ENCODE data around the gene PDZK1IP1.

Gene PDZK1IP1

GRCh38 chr1:47179988-47180563 lies 9.8 kb downstream of the PDZK1IP1 start:
- TF ChIP-seq CTCF (IDR thresholded peaks at IDR 0.05; ENCODE audit: control insufficient read depth, extremely low read depth, insufficient read depth), result no peak
- H3K4me3 ChIP-seq (ENCODE audit: low read depth, low read length), result peak overlapping the region; percentile 59
- no peak for DNase-seq (ENCODE audit: low read depth)

DNA sequence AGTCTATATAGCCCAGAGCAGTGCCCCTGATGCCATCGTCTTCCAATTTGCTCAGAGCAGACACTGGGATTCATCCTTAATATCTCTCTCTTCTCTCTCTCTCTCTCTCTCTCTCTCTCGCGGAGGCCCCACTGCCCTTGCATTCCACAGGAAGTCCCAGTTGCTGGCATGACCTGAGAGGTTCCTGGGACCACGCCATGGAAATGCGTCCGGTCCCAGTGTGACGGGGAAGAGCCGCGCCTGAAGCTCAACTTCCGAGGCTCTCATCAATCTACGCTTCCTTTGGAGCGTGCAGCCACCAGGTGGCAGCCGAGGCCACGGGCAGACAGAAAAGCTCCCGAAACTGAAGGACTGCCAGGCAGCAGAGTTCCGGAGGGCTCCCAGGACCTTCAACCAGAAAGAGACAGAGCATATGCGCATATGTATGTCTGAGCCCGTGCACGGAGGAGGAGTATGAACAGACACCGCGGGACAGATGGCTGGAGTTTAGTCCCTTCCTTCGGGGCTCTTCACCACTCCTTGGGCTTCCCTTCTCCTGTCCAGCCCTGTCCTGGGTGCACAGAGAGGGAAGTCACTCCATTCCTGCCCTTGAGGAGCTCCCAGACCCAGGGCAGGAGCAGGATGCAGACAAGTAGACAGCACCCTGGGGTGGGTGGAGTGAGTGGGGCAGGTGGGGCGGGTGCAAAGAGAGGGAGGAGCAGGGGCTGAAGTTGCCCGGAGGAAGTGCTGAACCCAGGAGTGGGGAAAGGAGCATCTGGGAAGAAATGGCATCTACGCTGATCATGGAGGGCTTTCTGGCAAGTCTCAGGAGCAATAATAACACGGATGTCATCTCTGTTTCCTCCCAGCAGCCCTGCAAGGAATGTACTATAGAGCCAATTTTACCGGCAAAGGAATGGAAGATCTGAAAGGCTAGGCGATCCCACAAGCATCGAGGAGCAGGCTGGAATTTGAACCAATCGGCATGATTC lies 10.5 kb downstream of the PDZK1IP1 start:
- DNase-seq (ENCODE audit: low read depth), result peak; percentile 91
- H3K4me3 ChIP-seq (ENCODE audit: low read depth, low read length), result peak overlapping the region; percentile 59
- TF ChIP-seq CTCF (IDR thresholded peaks at IDR 0.05; ENCODE audit: control insufficient read depth, extremely low read depth, insufficient read depth), result peak; percentile 95

- TF ChIP-seq CTCF (IDR thresholded peaks at IDR 0.05; ENCODE audit: control insufficient read depth, extremely low read depth, insufficient read depth), result no peak
- DNase-seq (ENCODE audit: low read depth), result no peak
- H3K4me3 ChIP-seq (ENCODE audit: low read depth, low read length), result peak overlapping the region; percentile 59
These were observed 11.2 kb downstream of the PDZK1IP1 start for GRCh38 chr1:47178654-47179016.

GRCh38 chr1:47178020-47178419 lies 11.8 kb downstream of the PDZK1IP1 start:
- no peak for DNase-seq (ENCODE audit: low read depth)
- no peak for TF ChIP-seq CTCF (IDR thresholded peaks at IDR 0.05; ENCODE audit: control insufficient read depth, extremely low read depth, insufficient read depth)
- no peak overlapping the region for H3K4me3 ChIP-seq (ENCODE audit: low read depth, low read length)

DNA sequence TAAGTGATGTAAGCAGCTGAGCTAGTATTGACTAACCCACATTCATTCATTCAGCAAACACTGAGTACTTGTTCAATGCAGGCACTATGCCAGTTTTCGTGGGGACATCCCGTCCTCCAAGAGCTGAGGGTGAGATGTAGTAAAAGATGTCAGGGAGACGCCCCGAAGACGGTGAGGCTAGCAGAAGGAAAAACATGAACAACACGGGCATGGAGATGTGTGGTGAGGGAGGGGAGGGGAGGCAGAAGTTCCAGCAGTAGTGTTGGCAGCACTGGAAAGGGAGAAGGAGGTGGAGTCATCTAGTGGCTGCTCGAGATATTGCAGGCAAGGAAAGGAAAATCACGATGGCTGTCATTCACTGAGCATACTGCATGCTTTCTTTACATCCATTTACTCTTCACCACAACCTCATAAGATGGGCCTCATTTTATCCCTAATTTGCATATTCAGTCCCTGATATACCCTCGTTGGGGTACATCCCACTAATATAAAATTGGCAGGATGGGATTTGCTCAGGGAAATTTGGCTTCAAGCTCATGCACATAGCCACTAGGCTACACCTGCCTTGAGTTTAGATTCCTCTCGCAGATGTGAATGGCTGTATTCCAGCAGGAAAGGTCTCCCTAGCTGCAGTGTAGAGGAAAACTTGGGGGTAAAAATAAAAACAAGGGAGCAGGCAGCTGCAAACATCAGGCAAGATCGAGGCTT lies 14.5 kb downstream of the PDZK1IP1 start:
- H3K4me3 ChIP-seq (ENCODE audit: low read depth, low read length), result no peak overlapping the region
- peak; percentile 27 for DNase-seq (ENCODE audit: low read depth)
- peak; percentile 98 for TF ChIP-seq CTCF (IDR thresholded peaks at IDR 0.05; ENCODE audit: control insufficient read depth, extremely low read depth, insufficient read depth)

GRCh38 chr1:47174656-47175020 lies 15.2 kb downstream of the PDZK1IP1 start:
- TF ChIP-seq CTCF (IDR thresholded peaks at IDR 0.05; ENCODE audit: control insufficient read depth, extremely low read depth, insufficient read depth), result no peak
- no peak overlapping the region for H3K4me3 ChIP-seq (ENCODE audit: low read depth, low read length)
- no peak for DNase-seq (ENCODE audit: low read depth)

Data from LNCaP clone FGC (cell line).